Lower leg skin (tissue), 4 donors: ENCODE measurements around the gene THAP4. TPM values are rescaled to one million over a fixed set of nuclear protein-coding genes. Genes with fewer than 3 reads are reported as not detected.
"Not testable (repeated sequence)": the region's sequence is repeated elsewhere in the genome, so short reads cannot be mapped to it uniquely, and the experiment has no call there.

ENCODE experiments used
- DNase-seq, 2 donors: peaks; one replicate each; pipeline ENCODE4 v3.0.0-alpha.2; 2019; ENCODE audit warnings: low spot score in 2 of 2
- H3K4me3 ChIP-seq: fragments of 200-600 bp; sonication (generic); 2 replicates; pipeline ENCODE4 v1.5.1; 2017; ENCODE audit warnings: mild to moderate bottlenecking, low read depth; ENCODE audit not compliant: poor library complexity, severe bottlenecking
- CTCF ChIP-seq, 3 donors: fragments of 450-650 bp; IDR thresholded peaks; one replicate each; pipeline ENCODE4 v1.5.1; 2016; ENCODE audit warnings: antibody characterized with exemption in 3 of 3, mild to moderate bottlenecking in 3 of 3, moderate library complexity in 2 of 3
- POLR2A ChIP-seq, 2 donors: fragments of 450-650 bp; IDR thresholded peaks; one replicate each; pipeline ENCODE4 v1.6.1; 2016 to 2017; ENCODE audit warnings: antibody characterized with exemption in 2 of 2, mild to moderate bottlenecking in 1 of 2, moderate library complexity in 1 of 2
- WGBS, 2 donors: methylation state at CpG; one replicate each; pipeline ENCODE4 v1.1.5; 2018; 5-methylcytosine and 5-hydroxymethylcytosine counted together
- intact Hi-C: fragments of 100-400 bp; cut with DNase I; formaldehyde crosslinking; loops from one replicate; pipeline ENCODE4 v1.15.0; 2023; ENCODE audit warnings: low total_unique reads
- total RNA-seq, 4 donors: library from RNA; depleted of rRNA; stranded (reverse); fragments of >200 nt; gene quantifications; one replicate each; pipeline ENCODE4 v1.1.0, GENCODE V29; 2016

Gene THAP4
- total RNA-seq, 4 donors from 2014 or later: 52.4 to 60.7 (median 58.3) TPM

- 93% methylated on average over 16 to 18 of the region's 18 CpGs for WGBS, 2 donors
These were observed 44.7 kb downstream of the THAP4 start for GRCh38 chr2:241592126-241592845.

GRCh38 chr2:241590496-241591455 is 46.2 kb downstream of the THAP4 start:
- H3K4me3 ChIP-seq, intact Hi-C loops, DNase-seq: not testable (repeated sequence)
- 88 to 95% methylated on average over 33 of the region's 33 CpGs for WGBS, 2 donors

More at GRCh38 chr2:241592126-241592845, 44.7 kb downstream of the THAP4 start:
- no peak overlapping the region for H3K4me3 ChIP-seq
- intact Hi-C loops: no loop called here
- TF ChIP-seq CTCF (IDR thresholded peaks at IDR 0.05) (no peak), POLR2A (IDR thresholded peaks at IDR 0.05) (no peak)
- DNase-seq: no peak

- DNase-seq, intact Hi-C loops, H3K4me3 ChIP-seq: not testable (repeated sequence)
- WGBS, 2 donors: 88 to 98% methylated on average over 16 to 17 of the region's 17 CpGs
These were observed 47.1 kb downstream of the THAP4 start for GRCh38 chr2:241589863-241590262.

- TF ChIP-seq POLR2A (IDR thresholded peaks at IDR 0.05) (no peak), CTCF (IDR thresholded peaks at IDR 0.05) (no peak)
- WGBS, 2 donors: 95 to 98% methylated on average over 2 of the region's 2 CpGs
- DNase-seq: no peak
- H3K4me3 ChIP-seq: no peak overlapping the region
- intact Hi-C loops: no loop called here
These were observed 50.2 kb downstream of the THAP4 start for GRCh38 chr2:241586564-241587264.

- 74 to 82% methylated on average over 12 of the region's 12 CpGs for WGBS, 2 donors
- no peak overlapping the region for H3K4me3 ChIP-seq
- no peak for DNase-seq
- TF ChIP-seq POLR2A (IDR thresholded peaks at IDR 0.05) (no peak), CTCF (IDR thresholded peaks at IDR 0.05) (no peak)
- intact Hi-C loops: no loop called here
These were observed 52.5 kb downstream of the THAP4 start for GRCh38 chr2:241584436-241584835.

- H3K4me3 ChIP-seq: no peak overlapping the region
- DNase-seq: no peak
- TF ChIP-seq POLR2A (IDR thresholded peaks at IDR 0.05): no peak
- TF ChIP-seq CTCF (IDR thresholded peaks at IDR 0.05): no peak
- WGBS, 2 donors: 98 to 99% methylated on average over 4 of the region's 4 CpGs
- intact Hi-C loops: no loop called here
These were observed 54.2 kb downstream of the THAP4 start for GRCh38 chr2:241582806-241583205.
